H1 (cell line): Measurements from ENCODE around the gene ZMIZ1. TPM values are rescaled to one million over a fixed set of nuclear protein-coding genes. Genes with fewer than 3 reads are reported as not detected.

Experiments used
- CTCF ChIA-PET: fragments of 300-600 bp; sonication (Branson Sonifier 250); formaldehyde crosslinking; loops from one replicate; lab custom pipeline; 2021; ENCODE audit not compliant: partially characterized antibody; lab: Charles Lee
- POLR2A ChIA-PET: fragments of 300-600 bp; sonication (Branson Sonifier 250); formaldehyde crosslinking; loops from one replicate; lab custom pipeline; 2021; ENCODE audit warnings: inconsistent platforms; ENCODE audit not compliant: partially characterized antibody; lab: Charles Lee
- DNase-seq, 2 experiments: peaks; one replicate each; pipeline versions ENCODE4 v3.0.0 to v3.0.0-alpha.2; 2010 to 2022; ENCODE audit warnings: low spot score in 2 of 2, low read depth in 1 of 2, mixed read lengths in 1 of 2
- FAIRE-seq: peaks from 2 replicates; lab custom pipeline; 2011; peaks lifted over from hg19 to GRCh38; lab: Jason Lieb, UNC
- H2AFZ ChIP-seq: 2 replicates; pipeline ENCODE4 v1.8.1; 2012; ENCODE audit warnings: low read length, inconsistent platforms
- H2AK5ac ChIP-seq: 2 replicates; pipeline ENCODE4 v1.6.1; 2013; ENCODE audit warnings: low read depth, low read length
- H2BK120ac ChIP-seq: replicated peaks from 2 replicates; pipeline ENCODE3; 2013; ENCODE audit warnings: low read depth, low read length, inconsistent platforms
- H2BK12ac ChIP-seq: 2 replicates; pipeline ENCODE4 v1.6.1; 2013; ENCODE audit warnings: low read depth, low read length
- H2BK15ac ChIP-seq: 2 replicates; pipeline ENCODE4 v1.6.1; 2013; ENCODE audit warnings: low read length
- H2BK20ac ChIP-seq: 2 replicates; pipeline ENCODE4 v1.6.1; 2013; ENCODE audit warnings: low read length
- H2BK5ac ChIP-seq: 2 replicates; pipeline ENCODE4 v1.6.1; 2013; ENCODE audit warnings: low read depth, low read length
- H3K14ac ChIP-seq: 2 replicates; pipeline ENCODE4 v1.6.1; 2013; ENCODE audit warnings: inconsistent platforms; ENCODE audit not compliant: insufficient read length
- H3K18ac ChIP-seq: 2 replicates; pipeline ENCODE4 v1.6.1; 2013; ENCODE audit warnings: low read length; ENCODE audit errors: extremely low read depth
- H3K23ac ChIP-seq: 2 replicates; pipeline ENCODE4 v1.6.1; 2013; ENCODE audit warnings: inconsistent platforms; ENCODE audit not compliant: insufficient read length
- H3K23me2 ChIP-seq: 2 replicates; pipeline ENCODE4 v1.6.1; 2013; ENCODE audit warnings: low read depth, low read length
- H3K27ac ChIP-seq: 2 replicates; pipeline ENCODE4 v1.6.1; 2011; ENCODE audit warnings: low read depth, low read length, inconsistent platforms
- H3K27me3 ChIP-seq, 4 experiments: replicated peaks in 1 of 4; 1 replicate in 1 of 4; 2 replicates in 3 of 4; pipeline versions ENCODE4 v1.6.1 to v1.8.1; 2011 to 2013; ENCODE audit warnings: low read length in 3 of 4, mild to moderate bottlenecking in 3 of 4, inconsistent platforms in 2 of 4, mixed read lengths in 2 of 4, moderate library complexity in 1 of 4; ENCODE audit not compliant: control insufficient read depth in 3 of 4, insufficient read depth in 3 of 4; ENCODE audit errors: extremely low read depth in 1 of 4
- H3K36me3 ChIP-seq, 4 experiments: 2 replicates each; pipeline versions ENCODE4 v1.6.1 to v1.8.1; 2011 to 2013; ENCODE audit warnings: mild to moderate bottlenecking in 4 of 4, low read length in 3 of 4, moderate library complexity in 2 of 4, control low read depth in 1 of 4, inconsistent platforms in 1 of 4; ENCODE audit not compliant: insufficient read depth in 4 of 4, control insufficient read depth in 2 of 4
- H3K4ac ChIP-seq: replicated peaks from 2 replicates; pipeline ENCODE3; 2013; ENCODE audit warnings: low read length, low read depth, mixed read lengths, inconsistent platforms; ENCODE audit not compliant: insufficient read length
- H3K4me1 ChIP-seq, 4 experiments: replicated peaks in 1 of 4; 1 replicate in 1 of 4; 2 replicates in 3 of 4; pipeline versions ENCODE4 v1.6.1 to v1.8.1; 2011 to 2013; ENCODE audit warnings: low read length in 3 of 4, inconsistent platforms in 2 of 4, mixed read lengths in 1 of 4; ENCODE audit not compliant: insufficient read depth in 4 of 4, control insufficient read depth in 3 of 4
- H3K4me2 ChIP-seq, 2 experiments: 2 replicates each; pipeline versions ENCODE4 v1.6.1 to v1.8.1; 2011 to 2013; ENCODE audit warnings: low read depth in 2 of 2, low read length in 2 of 2, control low read depth in 1 of 2, inconsistent platforms in 1 of 2, mild to moderate bottlenecking in 1 of 2; ENCODE audit not compliant: insufficient read depth in 1 of 2
- H3K4me3 ChIP-seq, 4 experiments: fragments of 200-600, 300-600 bp in 1 of 4; sonication (generic), shearing (Covaris generic), sonication (Bioruptor Twin) in 1 of 4; 2 replicates each; pipeline versions ENCODE4 v1.5.1 to v1.8.1; 2011 to 2016; ENCODE audit warnings: low read length in 4 of 4, low read depth in 3 of 4, control low read depth in 2 of 4, inconsistent platforms in 2 of 4, mild to moderate bottlenecking in 2 of 4, mixed read lengths in 1 of 4, moderate library complexity in 1 of 4; ENCODE audit not compliant: insufficient read depth in 2 of 4; ENCODE audit errors: extremely low read depth in 1 of 4
- H3K56ac ChIP-seq: replicated peaks from 2 replicates; pipeline ENCODE3; 2013; ENCODE audit warnings: low read depth, mild to moderate bottlenecking, mixed read lengths, low read length, inconsistent platforms; ENCODE audit not compliant: insufficient read length
- H3K79me1 ChIP-seq: 2 replicates; pipeline ENCODE4 v1.6.1; 2013; ENCODE audit warnings: low read depth, low read length, control low read depth
- H3K79me2 ChIP-seq, 2 experiments: 2 replicates each; pipeline versions ENCODE4 v1.6.1 to v1.8.1; 2012 to 2013; ENCODE audit warnings: low read length in 2 of 2, mild to moderate bottlenecking in 2 of 2, inconsistent platforms in 1 of 2; ENCODE audit not compliant: insufficient read depth in 2 of 2, control insufficient read depth in 1 of 2
- H3K9ac ChIP-seq, 4 experiments: replicated peaks in 1 of 4; 1 replicate in 1 of 4; 2 replicates in 3 of 4; pipeline versions ENCODE4 v1.6.1 to v1.8.1; 2011 to 2013; ENCODE audit warnings: low read depth in 3 of 4, low read length in 3 of 4, control low read depth in 2 of 4, mild to moderate bottlenecking in 2 of 4, moderate library complexity in 2 of 4, inconsistent platforms in 1 of 4; ENCODE audit errors: extremely low read depth in 1 of 4
- H3K9me3 ChIP-seq, 2 experiments: 2 replicates each; pipeline versions ENCODE4 v1.6.1 to v1.8.1; 2012 to 2013; ENCODE audit warnings: mild to moderate bottlenecking in 2 of 2, moderate library complexity in 2 of 2, control low read depth in 1 of 2, inconsistent platforms in 1 of 2, low read depth in 1 of 2, low read length in 1 of 2, mixed read lengths in 1 of 2; ENCODE audit not compliant: insufficient read depth in 2 of 2
- H4K20me1 ChIP-seq, 2 experiments: replicated peaks in 1 of 2; 2 replicates each; pipeline versions ENCODE3 to v1.8.1; 2011 to 2013; ENCODE audit warnings: inconsistent platforms in 2 of 2, low read length in 2 of 2, mild to moderate bottlenecking in 1 of 2; ENCODE audit not compliant: insufficient read depth in 2 of 2, control insufficient read depth in 1 of 2
- H4K5ac ChIP-seq: 2 replicates; pipeline ENCODE4 v1.6.1; 2013; ENCODE audit warnings: low read length, low read depth, mixed read lengths, inconsistent platforms; ENCODE audit not compliant: insufficient read length
- H4K8ac ChIP-seq: 2 replicates; pipeline ENCODE4 v1.8.0; 2013; ENCODE audit warnings: mild to moderate bottlenecking, moderate library complexity, low read length, inconsistent platforms; ENCODE audit not compliant: insufficient read depth; ENCODE audit errors: extremely low read depth
- H4K91ac ChIP-seq: replicated peaks from 2 replicates; pipeline ENCODE3; 2013; ENCODE audit warnings: low read length, mixed read lengths, inconsistent platforms; ENCODE audit not compliant: insufficient read length
- BACH1 ChIP-seq: IDR thresholded peaks from 2 replicates; pipeline ENCODE4 v1.6.1; 2012; ENCODE audit warnings: low read length, improper control_type of control experiment
- CREB1 ChIP-seq: IDR thresholded peaks from 2 replicates; pipeline ENCODE4 v1.6.1; 2012; ENCODE audit warnings: inconsistent platforms
- CTBP2 ChIP-seq: IDR thresholded peaks from 2 replicates; pipeline ENCODE4 v1.7.0; 2011; ENCODE audit warnings: borderline replicate concordance, mild to moderate bottlenecking, moderate library complexity, mixed read lengths, low read length; ENCODE audit not compliant: insufficient read depth, insufficient read length
- HDAC6 ChIP-seq: IDR thresholded peaks from one replicate; pipeline ENCODE4 v1.7.1; 2012; ENCODE audit warnings: low read depth, mild to moderate bottlenecking, inconsistent platforms, low read length, moderate library complexity
- JUN ChIP-seq: IDR thresholded peaks from 2 replicates; pipeline ENCODE4 v1.6.1; 2011; ENCODE audit warnings: low read depth, mild to moderate bottlenecking, improper control_type of control experiment, low read length
- POLR2A ChIP-seq, 2 experiments: IDR thresholded peaks; 1 replicate in 1 of 2; 2 replicates in 1 of 2; pipeline ENCODE4 v1.6.1; 2011; ENCODE audit warnings: low read depth in 2 of 2, low read length in 2 of 2, mild to moderate bottlenecking in 2 of 2; ENCODE audit errors: control extremely low read depth in 1 of 2
- RNF2 ChIP-seq: fragments of 200-900, 300-1000 bp; sonication (generic); IDR thresholded peaks from 2 replicates; pipeline ENCODE4 v1.7.1; 2016; ENCODE audit warnings: borderline replicate concordance, low read depth, mild to moderate bottlenecking, antibody characterized with exemption, low read length; ENCODE audit not compliant: poor library complexity, severe bottlenecking; ENCODE audit errors: missing control alignments
- SIRT6 ChIP-seq: IDR thresholded peaks from one replicate; pipeline ENCODE4 v1.7.1; 2012; ENCODE audit warnings: low read length, inconsistent platforms
- TCF12 ChIP-seq: IDR thresholded peaks from 2 replicates; pipeline ENCODE4 v1.6.1; 2011; ENCODE audit warnings: low read depth, mild to moderate bottlenecking, low read length
- WGBS, 2 experiments: shearing (Covaris generic) in 1 of 2; methylation state at CpG; one replicate each; pipeline versions ENCODE4 v1.1.6 to v1.1.7; 2013 to 2015; ENCODE audit warnings: low lambda C conversion rate in 2 of 2, mixed read lengths in 2 of 2, inconsistent platforms in 1 of 2, low coverage in 1 of 2, missing lambda C conversion rate in 1 of 2; ENCODE audit not compliant: insufficient replicate concordance in 2 of 2, insufficient coverage in 1 of 2, insufficient read length in 1 of 2; ENCODE audit errors: extremely low coverage in 1 of 2, missing lambda C conversion rate in 1 of 2; 5-methylcytosine and 5-hydroxymethylcytosine counted together
- polyA plus RNA-seq, 7 experiments: library from polyadenylated mRNA; depleted of rRNA in 3 of 7; stranded (reverse) in 5 of 7; unstranded in 2 of 7; fragments of >200 nt in 5 of 7; fragments of 200-250 nt in 2 of 7; gene quantifications; 1 replicate in 5 of 7; 2 replicates in 1 of 7; 4 replicates in 1 of 7; pipeline versions ENCODE4 v1.2.1 to v1.2.3, GENCODE V29; 2011 to 2013; ENCODE audit warnings: missing spikeins in 2 of 7, mixed read lengths in 2 of 7
- total RNA-seq: library from RNA; stranded (reverse); fragmentation: NEBNext Ultra II Directional; extraction: Animal tissue kit (Norgen Biotek cat#: 25700); gene quantifications from 2 replicates; pipeline ENCODE4 v1.2.1, GENCODE V29; 2021
- TF ChIP-seq, protein P1 (sequence below), 3 experiments: IDR thresholded peaks; 1 replicate in 2 of 3; 2 replicates in 1 of 3; pipeline versions ENCODE4 v1.5.1 to v1.6.1; 2011; ENCODE audit warnings: low read length in 3 of 3, mild to moderate bottlenecking in 3 of 3, inconsistent platforms in 2 of 3, low read depth in 1 of 3, moderate library complexity in 1 of 3; ENCODE audit not compliant: insufficient read depth in 1 of 3; ENCODE audit errors: control extremely low read depth in 1 of 3

The ZMIZ1 gene
- total and polyA plus RNA-seq, 2 of the 8 experiments (the other 6 are each of a cell fraction or from before 2014, with no cell fraction given) = 8.1 to 28.0 TPM

DNA sequence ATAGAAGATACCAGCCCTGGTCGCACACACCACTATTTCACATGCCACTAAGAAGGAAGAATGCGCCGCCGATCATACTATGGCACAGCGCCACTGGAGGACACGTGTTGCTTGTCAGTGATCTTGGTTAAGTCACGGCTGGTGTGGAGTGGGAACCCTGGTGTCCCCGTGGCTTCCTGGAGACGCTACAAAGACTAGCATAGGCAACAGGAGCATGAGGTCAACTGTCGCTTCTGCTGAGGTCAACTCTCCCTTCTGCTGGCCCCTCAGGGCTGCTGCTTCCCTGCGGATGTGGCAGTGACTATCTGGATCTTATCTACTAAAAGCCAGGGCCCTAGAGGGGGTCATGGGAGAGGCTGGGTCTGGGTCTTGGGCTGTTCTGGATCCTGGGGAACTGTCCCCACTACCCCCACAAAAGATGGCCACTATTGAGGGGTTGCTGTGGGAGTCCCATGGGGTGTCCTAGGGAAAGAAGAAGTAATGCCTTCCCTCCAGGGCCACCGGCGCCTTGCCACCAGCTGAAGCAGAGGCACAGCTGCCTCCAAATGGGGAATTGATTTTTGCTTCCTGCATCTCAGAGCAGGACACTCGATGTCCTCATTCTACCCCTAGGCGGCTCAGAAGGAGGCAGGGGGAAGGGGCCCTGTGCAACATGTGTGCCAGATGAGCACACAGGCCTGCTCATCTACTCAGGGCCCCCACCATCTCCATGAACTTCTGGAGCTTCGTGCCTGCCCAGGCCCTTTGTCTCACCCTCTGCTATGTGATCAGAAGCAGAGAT lies 201.9 kb downstream of the ZMIZ1 start:
- H3K56ac ChIP-seq = no peak overlapping the region
- H3K79me2 ChIP-seq = no peaks in the 10 kb centered on the region
- no peak overlapping the region for H2BK12ac ChIP-seq
- H4K91ac ChIP-seq = no peak overlapping the region
- no peak overlapping the region for H2BK15ac ChIP-seq
- no peak overlapping the region for H3K4me2 ChIP-seq
- WGBS, 2 experiments = 90% methylated on average over 16 of the region's 16 CpGs; no CpG with 5 or more reads in 1 of the 2 experiments
- H3K4me1 ChIP-seq = no peaks in the 10 kb centered on the region; a peak in 3 of 7 replicates
- no peak overlapping the region for H2BK120ac ChIP-seq
- peaks cover 0 to 3% (median 0%) of the 10 kb centered on the region in 4 experiments; a peak in 1 of 8 replicates for H3K36me3 ChIP-seq
- H3K4ac ChIP-seq = no peak overlapping the region
- POLR2A ChIA-PET = no interaction called here
- no peak overlapping the region; a peak in 1 of 7 replicates for H3K9ac ChIP-seq
- H3K18ac ChIP-seq = no peak overlapping the region
- H4K5ac ChIP-seq = no peak overlapping the region
- DNase-seq (no peak), FAIRE-seq (no peak)
- H3K14ac ChIP-seq = no peak overlapping the region
- peaks cover 9 to 14% of the 10 kb centered on the region in 2 experiments for H4K20me1 ChIP-seq
- no peak overlapping the region for H4K8ac ChIP-seq
- no peak overlapping the region for H2AFZ ChIP-seq
- no peaks in the 10 kb centered on the region for H3K9me3 ChIP-seq
- H3K27me3 ChIP-seq = no peaks in the 10 kb centered on the region
- H3K79me1 ChIP-seq = peaks cover 9% of the 10 kb centered on the region; the same call in 1 of the 2 replicates
- H3K4me3 ChIP-seq = no peak overlapping the region
- H3K23ac ChIP-seq = no peak overlapping the region
- no peak overlapping the region for H2BK5ac ChIP-seq
- no peaks in the 10 kb centered on the region for H3K23me2 ChIP-seq
- no peak overlapping the region for H2BK20ac ChIP-seq
- CTCF ChIA-PET = interaction anchor here (1.0 to 1.6 kb wide), 2 partner anchors 9 to 11 kb away, joined by 3 to 5 read pairs; no protein-coding TSS in a partner anchor
- H3K27ac ChIP-seq = no peak overlapping the region
- H2AK5ac ChIP-seq = no peak overlapping the region
- TF ChIP-seq SIRT6 = no peak
- TF ChIP-seq TCF12 = no peak
- no peak for TF ChIP-seq HDAC6
- TF ChIP-seq POLR2A (IDR thresholded peaks at IDR 0.05; ENCODE audit: control extremely low read depth in 1 of 2, low read depth in 2 of 2, low read length in 2 of 2) = no peak
- no peak for TF ChIP-seq RNF2
- TF ChIP-seq BACH1 = no peak
- TF ChIP-seq CREB1 = no peak
- no peak for TF ChIP-seq JUN
- TF ChIP-seq CTBP2 = no peak
- TF ChIP-seq, protein P1, sequence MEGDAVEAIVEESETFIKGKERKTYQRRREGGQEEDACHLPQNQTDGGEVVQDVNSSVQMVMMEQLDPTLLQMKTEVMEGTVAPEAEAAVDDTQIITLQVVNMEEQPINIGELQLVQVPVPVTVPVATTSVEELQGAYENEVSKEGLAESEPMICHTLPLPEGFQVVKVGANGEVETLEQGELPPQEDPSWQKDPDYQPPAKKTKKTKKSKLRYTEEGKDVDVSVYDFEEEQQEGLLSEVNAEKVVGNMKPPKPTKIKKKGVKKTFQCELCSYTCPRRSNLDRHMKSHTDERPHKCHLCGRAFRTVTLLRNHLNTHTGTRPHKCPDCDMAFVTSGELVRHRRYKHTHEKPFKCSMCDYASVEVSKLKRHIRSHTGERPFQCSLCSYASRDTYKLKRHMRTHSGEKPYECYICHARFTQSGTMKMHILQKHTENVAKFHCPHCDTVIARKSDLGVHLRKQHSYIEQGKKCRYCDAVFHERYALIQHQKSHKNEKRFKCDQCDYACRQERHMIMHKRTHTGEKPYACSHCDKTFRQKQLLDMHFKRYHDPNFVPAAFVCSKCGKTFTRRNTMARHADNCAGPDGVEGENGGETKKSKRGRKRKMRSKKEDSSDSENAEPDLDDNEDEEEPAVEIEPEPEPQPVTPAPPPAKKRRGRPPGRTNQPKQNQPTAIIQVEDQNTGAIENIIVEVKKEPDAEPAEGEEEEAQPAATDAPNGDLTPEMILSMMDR (IDR thresholded peaks at IDR 0.05; ENCODE audit: control extremely low read depth in 1 of 3, insufficient read depth in 1 of 3, low read depth in 1 of 3, low read length in 3 of 3) = no peak
